Measurements from ENCODE around the gene PSMG1.
A peak's percentile ranks its signal among the peaks of the same experiment; 100 is the strongest.
"Not testable (repeated sequence)": the region's sequence is repeated elsewhere in the genome, so short reads cannot be mapped to it uniquely, and the experiment has no call there.

Gene PSMG1

DNA sequence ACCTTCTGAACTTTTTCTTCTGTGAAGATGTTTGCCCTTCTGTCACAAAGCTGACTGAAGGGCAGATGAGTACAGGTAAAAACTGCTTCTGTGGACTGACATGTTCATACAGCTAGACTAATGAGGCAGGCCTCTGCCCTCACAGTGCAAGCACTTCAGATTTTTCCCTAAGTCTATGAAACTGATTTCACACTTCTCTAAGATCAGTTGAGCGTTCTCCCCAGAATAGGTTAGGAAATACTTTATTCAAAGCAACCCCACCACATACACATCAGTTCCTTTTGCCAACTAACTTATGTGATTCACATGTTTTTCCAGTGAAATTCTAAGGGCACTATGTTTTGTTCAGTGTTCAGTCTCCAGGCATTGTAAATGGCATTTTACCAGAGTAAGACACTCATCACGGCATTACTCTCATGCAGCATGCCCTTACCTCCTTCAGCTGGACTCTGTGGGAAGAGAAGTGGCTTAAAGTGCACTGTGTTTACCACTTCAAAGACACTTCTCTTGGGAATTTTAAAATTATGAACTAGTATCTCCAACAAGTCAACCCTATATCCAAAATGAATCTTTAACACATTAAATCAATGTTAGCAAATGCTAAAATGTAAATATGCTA lies 5.4 kb upstream of the PSMG1 start:
- peak; percentile 64 for DNase-seq

DNA sequence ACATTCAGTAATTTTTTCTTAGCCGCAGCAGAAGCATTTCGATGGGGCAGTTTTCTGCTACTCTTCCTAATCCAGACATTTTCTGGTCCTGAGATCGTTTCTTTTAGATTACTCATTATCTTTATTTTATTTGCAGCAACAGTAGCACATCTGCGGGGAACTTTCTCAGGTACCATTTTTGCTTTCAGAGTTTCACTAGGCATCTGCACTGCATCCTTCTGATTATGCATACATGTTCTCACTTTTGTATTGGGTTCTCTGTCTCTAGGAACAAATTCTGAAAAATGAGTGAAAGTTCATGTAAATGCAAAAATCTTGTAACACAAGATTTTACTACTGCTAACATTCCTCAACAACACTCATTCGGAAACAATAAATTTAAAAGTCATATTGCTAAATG lies 3.9 kb upstream of the PSMG1 start:
- no peak for DNase-seq

DNA sequence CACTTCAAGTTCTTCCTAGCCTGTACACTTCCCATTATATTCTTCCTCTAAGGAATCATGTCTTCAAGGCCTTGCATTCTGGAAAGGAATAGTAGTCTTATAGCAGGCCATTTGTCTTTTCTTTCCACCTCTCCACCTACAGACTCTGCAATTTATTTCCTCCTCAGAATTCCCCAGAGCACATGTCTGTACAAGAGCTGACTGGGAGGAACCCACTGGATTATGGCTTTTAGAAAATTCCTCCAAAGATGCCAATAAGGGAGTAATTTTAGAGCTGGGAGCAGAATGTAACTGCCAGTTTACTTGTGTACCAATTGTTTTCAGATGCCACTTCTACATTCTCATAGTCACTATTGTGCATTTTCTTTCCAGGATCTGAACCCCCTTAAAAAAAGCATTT lies 3.4 kb upstream of the PSMG1 start:
- no peak for DNase-seq

DNA sequence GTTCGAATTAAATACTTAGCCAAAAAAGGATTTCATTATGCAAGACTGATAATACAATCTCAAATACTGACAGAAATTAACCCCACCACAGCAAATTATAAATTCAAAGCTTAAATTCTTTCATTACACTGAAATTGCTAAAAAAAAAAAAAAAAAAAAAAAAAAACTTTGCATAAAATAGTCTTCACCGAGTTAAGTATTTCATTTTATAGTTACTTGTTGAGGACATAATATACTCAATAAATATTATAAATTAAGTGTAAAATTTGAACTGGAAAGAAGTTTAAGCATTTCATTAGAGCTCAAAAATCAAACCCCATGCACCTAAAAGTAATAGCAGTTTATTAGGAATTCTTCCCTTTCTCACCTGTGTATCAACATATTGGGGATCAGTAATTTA lies 1.9 kb upstream of the PSMG1 start:
- no peak for DNase-seq

DNA sequence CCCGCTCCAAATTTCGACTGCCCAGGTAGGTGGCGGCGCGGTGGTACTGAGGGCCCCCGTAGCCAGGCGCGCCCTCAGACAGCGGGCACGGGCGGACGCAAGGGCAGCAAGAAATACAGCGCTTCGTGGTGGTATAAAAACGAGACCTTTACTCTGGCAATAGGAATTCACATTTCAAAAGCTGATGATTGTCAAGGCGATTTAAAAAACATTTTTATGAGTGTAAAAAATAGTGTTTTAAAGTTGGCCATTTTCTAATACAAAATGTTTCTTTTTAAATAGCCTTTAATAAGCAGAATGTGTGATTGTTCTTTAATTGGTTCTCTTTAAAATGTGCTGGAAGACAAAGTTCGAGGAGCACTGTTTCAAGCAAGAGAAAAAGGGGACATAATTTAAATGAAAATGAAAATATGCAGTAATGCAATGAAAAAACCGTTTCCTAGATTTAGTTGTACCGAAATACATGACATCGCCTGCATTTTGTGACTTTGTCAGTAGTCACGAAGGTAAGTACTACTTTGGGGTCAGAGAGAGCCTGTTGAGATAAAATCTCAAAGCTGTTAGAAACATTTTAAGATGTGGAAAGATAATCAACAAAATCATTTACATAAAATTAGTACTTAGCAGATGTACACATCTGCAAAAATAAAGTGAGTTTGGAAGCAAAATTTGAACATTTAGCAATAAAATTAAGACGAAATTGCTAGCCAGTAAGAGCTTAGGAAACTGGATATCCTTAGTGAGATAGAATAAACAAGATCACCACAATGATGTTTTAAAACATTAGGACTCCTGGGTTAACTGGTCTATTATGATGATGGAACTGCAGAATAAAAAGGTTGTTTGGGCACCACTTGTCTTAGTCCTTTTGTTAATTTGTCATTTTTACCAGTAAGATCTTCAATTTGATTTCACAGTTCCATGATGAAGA lies 1.1 kb upstream of the PSMG1 start:
- DNase-seq: no peak

DNA sequence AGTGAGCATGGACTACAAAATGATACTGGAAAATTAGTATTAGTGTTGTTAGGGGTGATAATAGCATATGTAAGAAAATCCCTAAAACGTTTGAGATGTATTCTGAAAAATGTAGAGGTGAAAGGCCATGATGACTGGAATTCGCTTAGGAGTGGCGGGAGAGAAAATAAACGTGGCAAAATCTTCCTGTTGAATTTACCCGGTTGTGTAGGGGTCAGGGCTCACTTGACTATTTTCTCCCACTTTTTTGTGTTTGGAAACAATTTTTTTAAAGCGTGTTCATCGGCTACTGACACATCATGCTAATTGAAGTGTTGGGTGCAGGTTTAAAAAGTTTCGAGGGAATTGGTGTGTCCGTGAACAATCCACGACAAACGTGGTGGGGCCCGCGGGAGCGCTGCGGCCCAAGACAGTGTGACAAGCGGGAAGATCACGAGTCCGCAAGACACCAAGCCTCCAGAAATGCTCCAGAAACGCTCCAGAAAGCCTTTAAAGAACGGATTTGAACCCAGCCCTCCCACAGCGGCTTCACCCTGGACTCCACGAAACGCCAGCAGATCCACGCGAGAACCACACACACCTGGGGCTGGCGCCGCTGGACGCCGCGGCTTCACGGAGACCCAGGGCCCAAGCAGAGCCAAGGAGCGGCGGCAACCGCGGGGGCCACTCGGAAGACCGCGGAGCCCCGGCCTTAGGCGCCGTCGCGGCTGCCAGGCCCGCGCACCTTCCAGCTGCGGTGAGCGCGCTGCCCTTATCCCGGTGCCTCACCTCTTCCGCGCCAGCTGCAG lies 573 bp downstream of the PSMG1 start:
- no peak for DNase-seq

DNA sequence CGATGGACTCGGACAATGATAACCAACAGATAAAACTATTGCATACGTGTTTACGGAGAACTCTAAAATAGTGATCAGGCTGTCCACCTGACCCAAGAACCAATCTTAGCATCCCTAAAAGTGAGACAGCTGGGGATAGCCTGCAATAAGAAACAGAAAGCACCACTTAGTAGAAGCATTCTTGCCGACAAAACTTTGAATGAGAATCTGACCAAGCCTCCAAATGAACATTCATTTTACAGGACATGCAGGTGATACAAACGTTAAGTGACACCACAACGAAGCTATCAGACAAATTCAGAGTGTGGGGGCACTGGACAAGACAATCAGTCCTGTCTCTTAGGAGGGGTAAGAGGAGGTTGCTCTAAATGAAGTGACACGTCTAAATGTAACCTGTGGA lies 1.2 kb downstream of the PSMG1 start:
- no peak for DNase-seq

DNA sequence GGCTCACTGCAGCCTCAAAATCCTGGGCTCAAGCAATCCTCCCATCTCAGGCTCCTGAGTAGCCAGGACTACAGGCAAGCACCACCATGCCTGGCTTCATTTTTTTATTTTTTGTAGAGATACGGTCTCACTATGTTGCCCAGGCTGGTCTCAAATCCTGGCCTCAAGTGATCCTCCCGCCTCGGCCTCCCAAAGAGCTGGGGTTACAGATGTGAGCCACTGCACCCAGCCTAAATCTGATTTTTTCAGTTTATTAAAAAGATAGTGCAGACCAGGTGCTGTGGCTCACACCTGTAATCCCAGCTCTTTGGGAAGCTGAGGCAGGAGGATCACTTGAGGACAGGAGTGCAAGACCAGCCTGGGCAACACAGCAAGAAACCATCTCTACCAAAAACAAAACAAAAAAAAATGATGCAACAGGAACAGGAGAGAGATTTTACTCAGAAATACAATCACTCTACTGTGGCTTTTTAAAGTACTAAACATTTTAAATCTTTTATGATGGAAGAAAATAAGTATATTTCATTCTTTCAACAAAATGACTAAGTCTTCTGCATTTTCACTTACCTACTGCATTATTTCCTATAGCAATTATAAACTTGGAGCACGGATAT lies 1.9 kb downstream of the PSMG1 start:
- no peak for DNase-seq

DNA sequence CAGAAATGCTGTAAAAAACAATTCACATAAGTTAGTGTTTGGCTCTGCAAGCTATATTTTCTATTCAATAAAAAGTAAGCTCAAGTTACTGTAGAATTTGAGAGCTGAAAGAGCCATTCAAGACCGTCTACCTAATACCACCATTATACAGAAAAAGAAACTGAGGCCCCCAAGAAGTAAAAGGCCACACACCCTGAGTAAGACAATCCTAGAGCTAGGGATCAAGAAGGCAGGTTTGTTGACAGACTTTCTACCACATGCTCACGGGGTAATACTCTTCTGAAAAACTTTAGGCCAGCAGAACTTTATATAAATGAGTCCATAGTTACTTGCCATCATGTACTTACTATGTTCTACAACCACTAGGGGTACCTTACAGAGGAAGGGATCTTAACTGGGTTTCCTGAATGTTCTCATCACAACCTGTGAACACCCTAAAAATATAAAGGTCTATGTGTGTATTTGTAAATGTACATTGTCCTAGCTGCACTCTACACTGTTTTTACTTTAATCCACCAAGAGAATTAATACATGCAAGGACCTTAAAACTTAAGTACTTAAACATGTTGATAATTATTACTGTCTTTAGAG lies 2.7 kb downstream of the PSMG1 start:
- DNase-seq: no peak

DNA sequence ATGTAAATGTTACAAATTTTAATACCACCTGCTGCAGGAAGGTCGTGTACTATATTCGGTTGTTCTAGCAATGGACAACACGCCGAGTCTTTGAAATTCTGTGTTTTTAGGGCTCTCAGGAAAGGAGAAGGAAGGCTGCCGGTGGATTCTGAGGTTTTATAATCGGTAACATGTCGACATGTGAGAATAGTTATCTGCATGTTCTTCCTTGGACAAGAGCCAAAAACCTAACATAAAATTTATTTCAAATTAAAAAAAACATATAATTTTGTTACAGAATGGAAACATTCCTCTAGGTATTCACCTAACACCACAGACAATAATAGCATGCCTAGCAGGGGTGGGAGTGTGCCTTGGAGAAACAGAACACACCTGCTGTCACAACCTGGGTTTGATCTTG lies 4.8 kb downstream of the PSMG1 start:
- no peak for DNase-seq

DNA sequence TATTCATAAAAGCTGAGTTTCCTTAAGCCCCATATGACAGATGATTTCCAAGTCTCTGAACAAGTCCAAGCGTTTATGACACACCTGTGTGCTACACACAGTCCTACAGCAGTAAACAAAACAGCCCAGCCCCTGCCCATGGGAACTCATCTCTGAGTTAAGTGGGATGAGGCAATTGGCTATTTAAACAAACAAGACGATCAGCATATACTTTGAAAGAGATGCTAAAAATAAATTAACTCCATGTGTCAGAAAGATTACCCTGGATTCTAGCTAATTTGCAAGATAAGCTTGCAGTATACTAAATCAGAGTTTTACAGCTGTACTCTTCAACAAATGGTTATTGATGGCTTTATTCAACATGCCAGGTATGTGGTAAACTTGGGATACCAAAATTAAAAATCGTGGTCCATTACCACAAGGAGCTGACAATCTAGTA lies 7.0 kb downstream of the PSMG1 start:
- DNase-seq: no peak

DNA sequence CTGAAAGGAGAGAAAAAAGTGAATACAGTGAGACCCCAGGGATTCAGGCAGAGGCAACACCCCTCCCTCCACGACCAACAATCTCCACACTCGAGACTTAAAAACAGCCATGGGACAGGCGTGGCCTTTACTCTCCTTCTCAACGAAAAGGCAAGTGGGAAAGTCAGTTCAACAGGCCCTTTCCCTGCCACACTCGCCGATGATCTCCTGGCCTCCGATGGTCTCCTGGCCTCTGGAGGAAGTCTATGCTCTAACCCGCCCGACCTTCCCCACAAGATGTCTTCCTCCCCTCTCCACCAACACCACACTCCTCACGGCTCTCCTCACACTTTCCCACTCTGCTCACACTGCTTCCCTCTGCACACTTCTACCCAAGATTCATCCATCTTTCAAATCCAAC lies 7.6 kb downstream of the PSMG1 start:
- no peak for DNase-seq

DNA sequence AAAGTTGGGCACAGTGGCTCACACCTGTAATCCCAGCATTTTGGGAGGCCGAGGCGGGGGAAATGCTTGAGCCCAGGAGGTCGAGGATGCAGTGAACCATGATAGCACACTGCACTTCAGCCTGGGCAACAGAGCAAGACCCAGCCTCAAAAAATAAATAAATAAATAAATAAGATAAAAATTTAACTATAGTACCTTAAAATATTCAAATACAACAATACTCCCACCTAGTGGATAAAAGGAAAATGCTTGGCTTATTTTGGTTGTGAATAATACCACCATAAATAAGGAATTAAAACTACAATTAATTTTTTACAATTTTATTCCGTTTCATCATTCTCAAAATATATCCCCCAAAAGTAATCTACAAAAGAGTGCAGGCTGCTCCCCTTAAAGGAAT lies 8.1 kb downstream of the PSMG1 start:
- DNase-seq: no peak

DNA sequence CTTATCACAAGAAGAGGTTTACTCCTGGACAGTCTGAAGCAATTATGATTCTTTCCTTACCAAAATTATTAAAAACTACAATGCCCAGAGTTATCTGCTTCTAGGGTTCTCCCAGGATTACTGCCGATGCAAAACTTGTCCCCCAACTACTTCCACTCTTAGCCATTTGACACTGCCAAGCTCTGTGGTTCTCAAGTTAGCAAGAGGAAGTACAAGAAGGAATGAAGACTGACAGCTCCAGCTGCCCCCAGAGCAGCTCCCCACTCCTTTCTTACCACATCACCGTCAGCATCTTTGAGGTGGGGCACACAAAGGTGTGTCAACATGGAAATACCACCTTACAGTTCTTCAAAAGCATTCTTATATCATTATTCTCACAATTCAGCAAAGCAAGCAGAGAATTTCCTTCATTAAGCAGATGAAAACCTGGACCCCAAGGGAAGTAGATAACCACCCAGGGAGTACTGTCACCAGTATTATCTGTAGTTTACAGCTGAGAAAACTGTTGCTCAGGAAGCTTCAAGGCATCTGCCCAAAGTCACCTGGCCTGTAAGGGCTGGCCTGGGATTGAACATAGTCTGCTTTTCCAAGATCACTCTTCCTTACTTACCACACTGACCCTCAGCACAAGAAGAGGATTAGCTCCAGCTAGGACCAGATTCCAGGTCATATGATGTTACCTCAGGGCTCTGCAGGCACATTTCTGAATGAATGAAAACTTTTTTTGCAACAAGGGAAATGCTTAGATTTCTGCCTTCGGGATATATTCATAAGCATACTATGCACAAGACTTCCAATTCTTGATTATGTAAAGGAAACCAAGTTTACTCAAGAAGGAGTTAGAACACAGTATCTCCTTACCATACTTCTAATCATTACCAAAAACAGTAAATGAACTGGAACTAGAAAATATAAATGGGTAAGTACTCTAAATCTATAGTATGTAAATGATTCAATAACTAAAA lies 9.3 kb downstream of the PSMG1 start:
- no peak for DNase-seq

DNA sequence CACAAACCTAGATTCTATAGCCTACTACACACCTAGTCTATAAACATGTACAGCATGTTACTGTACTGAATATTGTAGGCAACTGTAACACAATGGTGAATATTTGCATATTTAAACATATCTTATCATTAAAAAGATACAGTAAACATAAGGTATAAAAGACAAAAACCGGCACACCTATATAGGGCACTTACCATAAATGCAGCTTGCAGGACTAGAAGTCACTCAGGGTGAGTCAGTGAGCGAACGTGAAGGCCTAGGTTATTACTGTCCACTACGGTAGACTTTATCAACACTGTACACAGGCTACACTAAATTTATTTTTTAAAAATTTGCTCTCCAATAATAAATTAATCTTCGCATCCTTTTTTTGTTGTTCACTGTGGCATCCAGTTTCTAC lies 13.3 kb downstream of the PSMG1 start:
- no peak for DNase-seq

DNA sequence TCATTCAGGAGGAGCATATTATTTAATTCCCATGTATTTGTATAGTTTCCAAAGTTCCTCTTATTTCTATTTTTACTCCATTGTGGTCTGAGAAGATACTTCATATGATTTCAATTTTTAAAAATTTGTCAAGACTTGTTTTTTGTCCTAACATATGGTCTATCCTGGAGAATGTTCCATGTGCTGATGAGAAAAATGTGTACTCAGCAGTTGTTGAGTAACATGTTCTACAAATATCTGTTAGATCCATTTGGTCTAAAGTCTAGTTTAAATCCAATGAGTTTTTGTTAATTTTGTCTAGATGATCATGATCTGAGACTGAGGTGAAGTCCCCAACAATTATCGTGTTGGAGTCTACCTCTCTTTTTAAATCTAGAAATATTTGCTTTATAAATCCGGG lies 14.5 kb downstream of the PSMG1 start:
- no peak for DNase-seq

DNA sequence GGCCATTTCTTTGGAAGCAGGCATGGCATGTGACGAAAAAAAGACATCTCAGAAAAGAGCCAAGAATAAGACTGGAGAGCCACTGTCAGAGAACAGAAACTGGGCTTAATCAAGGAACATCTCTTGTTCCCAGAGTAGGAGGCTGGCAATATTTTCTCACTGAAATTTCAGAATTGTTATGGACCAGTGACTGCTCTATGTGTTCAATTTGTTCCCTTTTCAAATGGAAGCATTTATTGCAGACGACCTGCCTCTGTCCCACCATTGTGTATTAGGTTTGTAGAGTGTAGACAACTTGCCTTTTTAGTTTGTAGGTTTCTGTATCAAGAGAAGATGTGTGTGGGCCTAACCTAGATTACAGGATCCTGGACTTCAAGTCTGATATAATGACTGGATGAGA lies 18.7 kb downstream of the PSMG1 start:
- DNase-seq: no peak

DNA sequence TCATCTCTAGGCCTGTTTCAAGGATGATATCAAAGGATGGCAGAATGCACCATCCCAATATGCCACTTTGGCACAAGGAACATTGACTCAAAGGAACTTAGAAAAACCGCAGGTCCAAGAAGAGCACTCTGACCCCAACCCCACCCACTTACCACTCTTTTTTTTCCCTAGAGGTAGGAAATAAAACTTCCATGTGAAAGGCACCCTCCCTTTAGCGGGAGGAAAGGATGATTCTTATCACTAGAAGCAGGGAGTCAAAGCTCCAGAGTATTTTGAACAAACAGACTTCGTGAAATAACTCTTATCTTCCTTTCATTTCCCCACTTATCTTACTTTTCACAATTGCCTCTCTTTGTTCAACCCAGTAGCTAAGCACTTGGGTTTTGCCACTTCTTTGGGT lies 22.2 kb downstream of the PSMG1 start:
- DNase-seq: no peak

DNA sequence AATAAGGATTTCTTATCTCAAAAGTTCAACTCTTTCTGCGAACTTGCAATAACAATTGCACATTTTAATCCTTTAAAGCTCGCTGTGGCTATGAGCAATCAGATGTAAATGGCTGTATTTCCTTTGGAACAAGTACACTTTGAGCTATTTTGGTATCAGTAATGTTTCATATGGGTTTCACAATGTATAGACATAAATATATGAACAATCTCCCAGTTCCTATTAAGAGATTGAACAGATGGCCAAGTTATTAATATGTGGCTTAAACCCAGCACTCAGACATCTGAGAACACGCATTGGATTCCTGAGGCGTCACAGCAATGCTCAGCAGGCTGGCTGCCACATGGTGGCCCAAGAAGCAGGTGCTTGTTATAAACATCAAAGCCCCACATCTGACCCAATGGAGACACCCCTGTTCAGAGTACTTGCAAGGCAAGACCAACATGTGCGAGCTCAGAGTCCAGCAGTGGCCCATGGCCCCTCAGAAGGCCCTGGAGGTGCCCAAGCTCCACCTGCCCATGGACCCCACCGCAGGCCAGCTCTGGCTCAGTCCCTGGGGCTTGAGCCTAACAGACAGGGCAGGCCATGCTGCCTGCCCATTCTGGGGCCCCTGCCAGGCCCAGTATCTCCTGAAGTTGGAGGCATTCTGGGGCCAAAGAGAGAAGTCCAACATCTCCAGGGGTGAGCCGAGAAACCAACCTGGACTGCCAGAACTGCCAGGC lies 23.7 kb downstream of the PSMG1 start:
- DNase-seq: no peak

DNA sequence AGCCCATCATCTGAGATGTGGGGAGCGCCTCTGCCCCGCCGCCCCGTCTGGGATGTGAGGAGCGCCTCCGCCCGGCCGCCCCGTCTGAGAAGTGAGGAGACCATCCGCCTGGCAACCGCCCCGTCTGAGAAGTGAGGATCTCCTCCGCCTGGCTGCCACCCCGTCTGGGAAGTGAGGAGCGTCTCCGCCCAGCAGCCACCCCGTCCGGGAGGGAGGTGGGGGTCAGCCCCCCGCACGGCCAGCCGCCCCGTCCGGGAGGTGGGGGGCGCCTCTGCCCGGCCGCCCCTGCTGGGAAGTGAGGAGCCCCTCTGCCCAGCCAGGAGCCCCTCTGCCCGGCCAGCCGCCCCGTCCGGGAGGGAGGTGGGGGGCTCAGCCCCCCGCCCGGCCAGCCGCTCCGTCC lies 26.0 kb downstream of the PSMG1 start:
- not testable (repeated sequence) for DNase-seq

DNA sequence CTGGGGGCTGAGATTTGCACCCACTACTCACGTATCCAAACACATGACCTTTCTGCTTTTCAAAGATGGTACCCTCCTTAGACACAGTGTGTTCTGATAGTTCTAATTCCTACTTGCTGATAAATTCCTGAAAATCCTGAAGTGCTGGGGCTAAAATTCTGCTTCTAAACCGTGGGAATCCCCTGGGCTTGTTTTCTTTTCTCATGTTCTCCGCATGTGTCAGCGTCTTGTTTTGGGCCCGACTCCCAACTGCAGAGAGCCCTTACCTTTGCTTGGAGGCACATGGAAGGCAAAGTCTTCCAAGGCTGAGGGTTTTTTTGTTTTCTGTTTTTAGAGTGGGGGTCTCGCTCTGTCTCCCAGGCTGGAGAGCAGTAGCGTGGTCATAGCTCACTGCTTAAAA lies 27.2 kb downstream of the PSMG1 start:
- no peak for DNase-seq

All from NCI-H187 treated with DMSO at 0.1 percent for 48 hours (cell line).